GM12874 (cell line): ENCODE measurements around the gene SLC25A1.

Source experiments
- TF ChIP-seq, protein P1 (sequence below): IDR thresholded peaks from 2 replicates; pipeline ENCODE4 v1.5.1; 2011; ENCODE audit warnings: low read depth, mild to moderate bottlenecking, control low read depth, low read length, moderate library complexity; ENCODE audit not compliant: insufficient read depth

The SLC25A1 gene

DNA sequence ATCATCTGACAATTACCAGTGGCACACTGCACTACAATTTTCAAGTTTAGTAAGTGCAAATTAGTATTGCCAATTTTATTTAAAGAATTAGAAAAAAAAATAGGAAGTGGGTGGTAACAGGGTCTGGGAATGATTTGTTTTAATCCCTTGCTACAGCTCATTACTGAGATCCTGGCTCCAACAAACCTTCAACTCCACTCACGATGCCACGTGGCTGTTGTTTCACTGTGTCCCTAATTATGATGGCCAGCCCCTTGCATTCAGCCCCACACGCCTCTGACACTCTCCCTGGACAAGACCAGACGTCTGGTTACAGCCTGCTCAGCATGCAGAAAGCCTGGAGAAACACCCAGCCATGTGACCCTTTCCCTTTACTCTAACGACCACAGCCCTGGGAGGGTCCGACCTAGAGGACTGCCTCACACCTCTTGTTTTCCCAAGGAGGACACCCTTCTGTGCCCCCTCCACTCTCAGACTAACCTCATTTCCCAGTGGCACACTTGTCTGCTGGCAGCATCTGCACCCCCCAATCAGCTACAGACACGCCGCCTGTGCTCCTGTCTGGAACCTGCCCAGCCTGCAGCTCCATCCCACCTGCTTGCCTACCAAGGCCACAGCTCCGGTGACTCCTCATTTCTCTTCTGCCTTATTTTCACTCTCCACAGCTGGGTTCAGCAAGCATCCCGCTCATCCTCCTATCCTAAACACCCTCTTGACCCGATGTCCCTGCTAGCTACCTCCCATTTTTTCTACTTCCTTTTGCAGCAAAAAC lies 18.5 kb upstream of the SLC25A1 start:
- TF ChIP-seq, protein P1, sequence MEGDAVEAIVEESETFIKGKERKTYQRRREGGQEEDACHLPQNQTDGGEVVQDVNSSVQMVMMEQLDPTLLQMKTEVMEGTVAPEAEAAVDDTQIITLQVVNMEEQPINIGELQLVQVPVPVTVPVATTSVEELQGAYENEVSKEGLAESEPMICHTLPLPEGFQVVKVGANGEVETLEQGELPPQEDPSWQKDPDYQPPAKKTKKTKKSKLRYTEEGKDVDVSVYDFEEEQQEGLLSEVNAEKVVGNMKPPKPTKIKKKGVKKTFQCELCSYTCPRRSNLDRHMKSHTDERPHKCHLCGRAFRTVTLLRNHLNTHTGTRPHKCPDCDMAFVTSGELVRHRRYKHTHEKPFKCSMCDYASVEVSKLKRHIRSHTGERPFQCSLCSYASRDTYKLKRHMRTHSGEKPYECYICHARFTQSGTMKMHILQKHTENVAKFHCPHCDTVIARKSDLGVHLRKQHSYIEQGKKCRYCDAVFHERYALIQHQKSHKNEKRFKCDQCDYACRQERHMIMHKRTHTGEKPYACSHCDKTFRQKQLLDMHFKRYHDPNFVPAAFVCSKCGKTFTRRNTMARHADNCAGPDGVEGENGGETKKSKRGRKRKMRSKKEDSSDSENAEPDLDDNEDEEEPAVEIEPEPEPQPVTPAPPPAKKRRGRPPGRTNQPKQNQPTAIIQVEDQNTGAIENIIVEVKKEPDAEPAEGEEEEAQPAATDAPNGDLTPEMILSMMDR, result no peak

GRCh38 chr22:19195796-19196731 lies 17.5 kb upstream of the SLC25A1 start:
- TF ChIP-seq, protein P1, result no peak

DNA sequence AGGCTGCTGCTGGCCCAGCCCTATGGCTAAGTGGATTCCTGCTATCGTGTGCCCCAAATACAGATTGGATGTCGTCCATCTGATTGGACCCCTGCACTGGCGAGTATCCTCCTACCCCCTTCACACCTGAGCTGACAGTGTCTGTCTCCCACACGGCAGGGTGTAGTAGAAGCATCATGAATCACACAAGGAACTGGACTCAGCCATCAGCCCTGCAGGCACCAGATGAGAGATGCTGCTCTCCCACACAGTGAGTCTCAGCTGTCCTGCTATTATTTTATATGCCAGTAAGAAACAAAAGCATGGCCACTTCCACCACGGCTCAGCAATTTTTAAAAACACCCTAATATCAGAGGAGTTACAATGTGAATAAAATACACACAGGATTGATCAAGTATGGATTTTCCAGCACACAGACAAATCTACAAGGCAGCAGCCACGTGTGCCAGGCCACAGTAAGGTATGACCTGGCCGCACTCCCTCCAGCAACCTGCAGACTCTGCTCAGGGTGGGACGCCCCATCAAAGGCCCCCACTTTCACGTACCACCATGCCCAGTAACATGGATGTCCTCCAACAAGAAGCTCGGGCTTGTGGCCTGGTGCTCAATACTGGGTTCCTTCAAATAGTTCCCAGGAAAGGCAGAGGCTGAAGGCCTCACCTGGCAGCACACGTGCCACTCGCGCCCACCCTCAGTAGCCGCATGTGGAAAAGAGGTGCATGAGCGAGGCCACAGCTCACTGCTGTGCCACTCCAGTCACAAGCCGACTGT lies 16.4 kb upstream of the SLC25A1 start:
- TF ChIP-seq, protein P1, result no peak

GRCh38 chr22:19193879-19194278 lies 15.3 kb upstream of the SLC25A1 start:
- TF ChIP-seq, protein P1, result no peak

DNA sequence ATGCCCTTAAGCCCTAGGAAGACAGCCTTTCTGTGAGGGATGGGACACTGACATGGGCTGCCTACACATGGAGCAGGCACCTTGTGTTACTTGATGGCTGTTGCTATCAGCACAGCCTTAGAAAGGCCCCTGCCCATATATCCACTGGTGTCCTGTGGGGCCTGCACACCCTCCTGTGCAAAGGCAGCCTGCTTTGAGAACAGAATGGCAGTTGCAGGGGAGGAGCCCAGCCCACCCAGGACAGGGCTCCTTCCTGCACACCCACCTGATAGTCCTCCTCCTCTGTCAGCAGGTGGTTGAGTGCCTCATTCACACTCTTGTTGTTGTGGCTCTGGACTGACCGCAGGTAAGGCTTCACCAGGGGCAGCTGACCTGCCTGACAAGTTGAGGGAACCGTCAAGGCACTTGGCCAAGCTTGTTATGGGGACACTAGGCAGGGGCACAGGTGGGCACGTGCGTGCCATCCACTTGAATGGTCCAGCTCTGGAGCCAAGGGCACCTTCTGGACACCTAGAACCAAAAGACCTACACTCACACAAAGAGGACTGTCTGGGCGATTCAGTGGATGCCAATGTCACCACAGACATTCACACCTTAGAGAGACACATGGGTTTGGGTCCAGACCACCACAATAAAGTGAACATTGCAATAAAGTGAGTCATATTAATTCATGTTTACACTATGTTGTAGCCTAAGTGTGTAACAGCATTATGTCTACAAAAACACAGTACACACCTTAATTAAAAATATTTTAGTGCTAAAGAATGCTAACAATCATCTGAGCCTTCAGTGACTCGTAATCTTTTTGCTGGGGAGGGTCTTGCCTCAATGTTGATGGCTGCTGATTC lies 9.4 kb upstream of the SLC25A1 start:
- TF ChIP-seq, protein P1, result no peak

DNA sequence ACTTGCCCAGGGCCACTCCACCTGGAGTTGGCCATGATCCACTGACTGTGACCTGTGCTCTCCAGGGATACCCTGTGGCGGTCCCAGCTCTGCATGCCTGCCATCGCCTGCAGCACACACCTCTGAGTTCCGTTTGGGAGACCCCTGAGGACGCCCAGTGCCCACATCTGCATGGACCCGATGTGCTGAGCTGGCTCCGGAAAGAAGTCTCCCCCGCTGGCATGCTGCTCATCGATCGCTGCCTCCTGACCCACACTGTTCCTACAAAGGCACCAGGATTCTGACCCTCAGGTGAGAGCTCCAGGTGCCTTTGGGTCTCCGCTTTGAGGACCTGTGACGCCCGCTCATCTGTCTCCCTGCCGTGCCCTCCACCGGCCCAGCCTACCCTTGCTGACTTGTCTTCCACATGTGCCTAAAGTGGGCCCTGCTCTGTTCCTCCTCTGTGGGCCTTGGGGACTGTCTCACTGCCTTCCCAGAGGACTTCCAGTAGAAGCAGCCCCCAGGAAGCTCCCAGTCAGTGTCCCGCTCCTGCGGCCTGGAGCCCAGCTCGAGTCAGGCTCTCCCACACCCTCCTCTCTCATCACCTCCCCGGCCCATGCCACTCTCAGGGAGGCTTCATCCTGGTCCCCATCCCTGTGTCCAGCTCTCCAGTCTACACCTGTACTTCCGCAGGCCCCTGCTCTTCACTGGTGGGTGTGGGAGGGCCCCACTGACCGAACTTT lies 5.9 kb upstream of the SLC25A1 start:
- TF ChIP-seq, protein P1, result no peak
